Esophagus muscularis mucosa (tissue), 4 donors: ENCODE results near the gene MPST. TPM values are rescaled to one million over a fixed set of nuclear protein-coding genes. Genes with fewer than 3 reads are reported as not detected.

Experiments used
- DNase-seq: peaks from one replicate; pipeline ENCODE4 v3.0.0-alpha.2; 2017; ENCODE audit errors: extremely low spot score
- H3K27ac ChIP-seq, 4 donors: fragments of 200-600 bp; sonication (generic); replicated peaks in 1 of 4; 1 replicate in 3 of 4; 2 replicates in 1 of 4; pipeline ENCODE4 v1.5.1; 2016 to 2019; ENCODE audit warnings: mild to moderate bottlenecking in 1 of 4
- H3K27me3 ChIP-seq, 4 donors: fragments of 200-600 bp; sonication (generic); one replicate each; pipeline versions ENCODE4 v1.5.1 to v1.6.0; 2016 to 2019
- H3K36me3 ChIP-seq, 4 donors: fragments of 200-600 bp; sonication (generic); one replicate each; pipeline ENCODE4 v1.5.1; 2016 to 2019
- H3K4me1 ChIP-seq, 4 donors: fragments of 200-600 bp; sonication (generic); one replicate each; pipeline ENCODE4 v1.5.1; 2016 to 2019
- H3K4me3 ChIP-seq, 4 donors: fragments of 200-600 bp; sonication (generic); 1 replicate in 2 of 4; 2 replicates in 2 of 4; pipeline ENCODE4 v1.5.1; 2016 to 2019; ENCODE audit warnings: mild to moderate bottlenecking in 4 of 4, moderate library complexity in 1 of 4
- H3K9me3 ChIP-seq, 4 donors: fragments of 200-600 bp; sonication (generic); 1 replicate in 3 of 4; 2 replicates in 1 of 4; pipeline ENCODE4 v1.5.1; 2016 to 2019
- EP300 ChIP-seq: sonication (generic); formaldehyde crosslinking; IDR thresholded peaks from one replicate; pipeline ENCODE4 v1.6.1; 2017; ENCODE audit warnings: antibody characterized with exemption
- POLR2A ChIP-seq: fragments of 450-650 bp; IDR thresholded peaks from one replicate; pipeline ENCODE4 v1.6.1; 2017; ENCODE audit warnings: antibody characterized with exemption, moderate library complexity, mild to moderate bottlenecking, low read depth
- POLR2AphosphoS5 ChIP-seq, 2 donors: sonication (generic); formaldehyde crosslinking; IDR thresholded peaks; one replicate each; pipeline ENCODE4 v1.6.1; 2017; ENCODE audit warnings: antibody characterized with exemption in 2 of 2
- WGBS: methylation state at CpG from one replicate; pipeline ENCODE4 v1.1.5; 2018; 5-methylcytosine and 5-hydroxymethylcytosine counted together
- intact Hi-C: fragments of 100-400 bp; cut with DNase I; formaldehyde crosslinking; loops from one replicate; pipeline ENCODE4 v1.15.1; 2023
- total RNA-seq, 4 donors: library from RNA; depleted of rRNA; stranded (reverse); fragments of >200 nt; gene quantifications; one replicate each; pipeline versions ENCODE4 v1.1.0 to v1.2.1, GENCODE V29; 2016
- TF ChIP-seq, protein P1 (sequence below), 3 experiments: fragments of 200-600 bp in 2 of 3; fragments of 450-650 bp in 1 of 3; sonication (generic) in 2 of 3; IDR thresholded peaks; one replicate each; pipeline ENCODE4 v1.5.1; 2017 to 2019; ENCODE audit warnings: antibody characterized with exemption in 3 of 3, mild to moderate bottlenecking in 2 of 3, moderate library complexity in 1 of 3

Gene MPST
- total RNA-seq, 4 donors from 2014 or later: 124 to 205 (median 169) TPM

- Histone ChIP-seq H3K4me3 (no peak overlapping the region), H3K27ac (no peak overlapping the region), H3K36me3 (peaks cover 37 to 80% (median 50%) of the 10 kb centered on the region in 4 donors), H3K4me1 (peaks cover 17 to 34% (median 27%) of the 10 kb centered on the region in 4 donors), H3K9me3 (no peaks in the 10 kb centered on the region), H3K27me3 (no peaks in the 10 kb centered on the region)
- DNase-seq: no peak
- WGBS: 100% methylated on average over 3 of the region's 5 CpGs
- TF ChIP-seq EP300: no peak
- TF ChIP-seq, protein P1, sequence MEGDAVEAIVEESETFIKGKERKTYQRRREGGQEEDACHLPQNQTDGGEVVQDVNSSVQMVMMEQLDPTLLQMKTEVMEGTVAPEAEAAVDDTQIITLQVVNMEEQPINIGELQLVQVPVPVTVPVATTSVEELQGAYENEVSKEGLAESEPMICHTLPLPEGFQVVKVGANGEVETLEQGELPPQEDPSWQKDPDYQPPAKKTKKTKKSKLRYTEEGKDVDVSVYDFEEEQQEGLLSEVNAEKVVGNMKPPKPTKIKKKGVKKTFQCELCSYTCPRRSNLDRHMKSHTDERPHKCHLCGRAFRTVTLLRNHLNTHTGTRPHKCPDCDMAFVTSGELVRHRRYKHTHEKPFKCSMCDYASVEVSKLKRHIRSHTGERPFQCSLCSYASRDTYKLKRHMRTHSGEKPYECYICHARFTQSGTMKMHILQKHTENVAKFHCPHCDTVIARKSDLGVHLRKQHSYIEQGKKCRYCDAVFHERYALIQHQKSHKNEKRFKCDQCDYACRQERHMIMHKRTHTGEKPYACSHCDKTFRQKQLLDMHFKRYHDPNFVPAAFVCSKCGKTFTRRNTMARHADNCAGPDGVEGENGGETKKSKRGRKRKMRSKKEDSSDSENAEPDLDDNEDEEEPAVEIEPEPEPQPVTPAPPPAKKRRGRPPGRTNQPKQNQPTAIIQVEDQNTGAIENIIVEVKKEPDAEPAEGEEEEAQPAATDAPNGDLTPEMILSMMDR (IDR thresholded peaks at IDR 0.05): no peak
- TF ChIP-seq POLR2AphosphoS5 (IDR thresholded peaks at IDR 0.05): no peak
- no peak for TF ChIP-seq POLR2A
- intact Hi-C loops: no loop called here
Measured at GRCh38 chr22:37026325-37026724, 6.8 kb downstream of the MPST start.

DNA sequence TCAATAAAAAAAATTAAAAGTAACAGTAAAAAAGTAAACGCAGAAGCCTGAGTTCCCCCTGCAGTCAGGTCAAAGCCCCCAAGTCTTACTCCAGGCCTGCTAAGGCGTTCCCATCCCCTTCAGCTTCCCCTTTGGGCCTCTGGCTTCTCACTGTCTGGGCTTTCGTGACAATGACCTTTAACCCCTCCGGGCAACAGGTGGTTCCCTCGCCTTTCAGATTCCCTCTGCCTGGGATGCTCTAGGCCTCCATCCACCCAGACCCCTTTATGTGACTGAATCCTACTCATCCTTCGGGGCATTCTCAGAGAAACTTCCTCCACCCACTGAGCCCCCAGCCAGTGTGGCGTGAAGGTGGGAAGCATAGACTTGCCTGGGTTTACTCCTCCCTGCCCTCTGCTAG lies 8.0 kb downstream of the MPST start:
- 87% methylated on average over 7 of the region's 7 CpGs for WGBS
- H3K36me3 ChIP-seq: peaks cover 37 to 80% (median 50%) of the 10 kb centered on the region in 4 donors

GRCh38 chr22:37028692-37029674 lies 9.4 kb downstream of the MPST start:
- no peak for DNase-seq
- WGBS: 86% methylated on average over 14 of the region's 22 CpGs
- no peak overlapping the region for H3K4me3 ChIP-seq
- H3K9me3 ChIP-seq: no peaks in the 10 kb centered on the region
- intact Hi-C loops: no loop called here
- H3K27ac ChIP-seq: no peak overlapping the region
- H3K27me3 ChIP-seq: peaks cover 0 to 4% (median 0%) of the 10 kb centered on the region in 4 donors
- peaks cover 37 to 67% (median 48%) of the 10 kb centered on the region in 4 donors for H3K36me3 ChIP-seq
- TF ChIP-seq POLR2A: no peak
- TF ChIP-seq, protein P1 (IDR thresholded peaks at IDR 0.05): no peak
- no peak for TF ChIP-seq POLR2AphosphoS5 (IDR thresholded peaks at IDR 0.05)
- no peak for TF ChIP-seq EP300
- H3K4me1 ChIP-seq: peaks cover 0 to 10% (median 6%) of the 10 kb centered on the region in 4 donors

More for the DNA sequence above, 8.0 kb downstream of the MPST start:
- Histone ChIP-seq H3K27me3 (no peaks in the 10 kb centered on the region), H3K4me1 (peaks cover 5 to 22% (median 16%) of the 10 kb centered on the region in 4 donors), H3K9me3 (no peaks in the 10 kb centered on the region), H3K4me3 (no peak overlapping the region), H3K27ac (no peak overlapping the region)
- no peak for TF ChIP-seq EP300
- TF ChIP-seq, protein P1 (IDR thresholded peaks at IDR 0.05): no peak
- no peak for TF ChIP-seq POLR2A
- TF ChIP-seq POLR2AphosphoS5 (IDR thresholded peaks at IDR 0.05): no peak
- DNase-seq: no peak
- intact Hi-C loops: no loop called here

DNA sequence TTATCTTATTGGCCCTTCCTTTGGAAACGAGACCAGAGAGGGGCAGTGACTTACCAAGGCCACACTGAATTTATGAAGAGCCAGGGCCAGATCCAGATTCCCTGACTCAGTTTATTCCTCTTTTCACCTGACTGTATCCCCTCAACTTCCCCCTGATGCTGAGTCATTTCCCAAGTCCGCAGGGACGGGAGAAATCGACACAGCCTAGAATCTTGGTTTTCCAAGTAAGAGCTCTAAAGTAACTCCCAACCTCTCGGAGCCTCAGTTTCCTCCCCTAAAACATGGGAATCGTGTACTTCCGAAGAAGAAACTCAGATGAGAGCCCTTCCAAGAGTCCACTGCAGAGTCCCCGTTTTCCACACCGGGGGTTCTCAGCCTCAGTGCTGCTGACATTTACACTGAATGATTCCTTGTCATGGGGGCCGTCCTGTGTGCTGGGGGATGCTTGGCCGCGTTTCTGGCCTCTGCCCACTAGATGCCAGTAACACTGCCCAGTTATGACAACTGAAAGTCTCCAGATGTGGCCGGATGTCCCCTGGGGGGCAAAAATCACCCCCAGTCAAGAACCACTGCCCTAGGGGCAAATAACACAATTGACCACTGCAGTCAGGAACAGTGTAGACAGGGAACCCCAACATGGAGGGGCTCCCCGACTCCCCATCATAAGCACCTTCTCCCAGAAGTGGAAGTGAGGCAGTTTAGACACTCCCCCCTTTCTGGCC lies 11.2 kb downstream of the MPST start:
- Histone ChIP-seq H3K4me1 (peaks cover 0 to 5% (median 0%) of the 10 kb centered on the region in 4 donors), H3K27ac (no peak overlapping the region), H3K4me3 (no peak overlapping the region), H3K36me3 (peaks cover 24 to 50% (median 32%) of the 10 kb centered on the region in 4 donors), H3K9me3 (no peaks in the 10 kb centered on the region), H3K27me3 (peaks cover 0 to 15% (median 0%) of the 10 kb centered on the region in 4 donors)
- intact Hi-C loops: no loop called here
- TF ChIP-seq POLR2AphosphoS5 (IDR thresholded peaks at IDR 0.05) (no peak), EP300 (no peak), POLR2A (no peak)
- TF ChIP-seq, protein P1 (IDR thresholded peaks at IDR 0.05): no peak
- 72% methylated on average over 11 of the region's 14 CpGs for WGBS
- DNase-seq: no peak
